ENCODE data around the gene ATP9A.

ATP9A gene

GRCh38 chr20:51752343-51752951 is 15.7 kb downstream of the ATP9A start:
- POLR2A ChIA-PET, result no interaction called here
- peaks cover 7% of the 10 kb centered on the region for H3K4me1 ChIP-seq (ENCODE audit: control insufficient read depth, insufficient read depth, low read length)
- no peak overlapping the region for H3K4me3 ChIP-seq (ENCODE audit: low read depth, low read length)

More at GRCh38 chr20:51752343-51752951, 15.7 kb downstream of the ATP9A start:
- H3K9me3 ChIP-seq (ENCODE audit: control insufficient read depth, insufficient read depth, low read depth, low read length), result no peaks in the 10 kb centered on the region
- no peaks in the 10 kb centered on the region; a peak in 1 of 3 replicates for H3K36me3 ChIP-seq (ENCODE audit: control insufficient read depth in 2 of 2, insufficient read depth in 1 of 2, low read length in 2 of 2)
- H3K27ac ChIP-seq (ENCODE audit: extremely low read depth, low read depth, low read length), result peak overlapping the region; percentile 37; the same call in 1 of the 2 replicates
- TF ChIP-seq ZNF239 (tag by site-specific recombination; IDR thresholded peaks at IDR 0.05), result no peak
- no peak for TF ChIP-seq ZNF549 (tag by site-specific recombination; IDR thresholded peaks at IDR 0.05)
- TF ChIP-seq MEIS1 (CRISPR knock-in tag; IDR thresholded peaks at IDR 0.05; ENCODE audit: borderline replicate concordance), result no peak
- 0 out of 2 replicates have a peak, but pooled peaks have one; percentile 28 for TF ChIP-seq ZNF664 (tag by site-specific recombination; IDR thresholded peaks at IDR 0.05)
- TF ChIP-seq ZNF280C (tag by site-specific recombination; IDR thresholded peaks at IDR 0.05), result no peak
- no peak for TF ChIP-seq ZBTB7A (tag by site-specific recombination; IDR thresholded peaks at IDR 0.05; ENCODE audit: low read depth)
- TF ChIP-seq GFI1B (tag by site-specific recombination; IDR thresholded peaks at IDR 0.05), result no peak
- TF ChIP-seq KLF1 (tag by site-specific recombination; IDR thresholded peaks at IDR 0.05), result no peak
- TF ChIP-seq REPIN1 (tag by site-specific recombination; IDR thresholded peaks at IDR 0.05; ENCODE audit: low read depth), result no peak
- TF ChIP-seq ZBTB48 (tag by site-specific recombination; IDR thresholded peaks at IDR 0.05), result no peak
- TF ChIP-seq ZIC2 (tag by site-specific recombination; IDR thresholded peaks at IDR 0.05), result no peak
- 0 out of 2 replicates have a peak, but pooled peaks have one; percentile 9 for TF ChIP-seq EGR2 (tag by site-specific recombination; IDR thresholded peaks at IDR 0.05; ENCODE audit: low read depth)
- TF ChIP-seq ZNF518A (tag by site-specific recombination; conservative IDR thresholded peaks at IDR 0.05; ENCODE audit: low read depth), result no peak
- no peak for TF ChIP-seq SCRT2 (tag by site-specific recombination; IDR thresholded peaks at IDR 0.05)
- 0 out of 2 replicates have a peak, but pooled peaks have one; percentile 12 for TF ChIP-seq PRDM10 (tag by site-specific recombination; IDR thresholded peaks at IDR 0.05)
- CTCF ChIA-PET, result interaction anchor here (0.6 to 0.8 kb wide), 2 partner anchors 29 to 52 kb away, joined by 3 read pairs; no protein-coding TSS in a partner anchor

Data from HEK293 (cell line).